SW480 (cell line): ENCODE results near the gene RASSF8.

Experiments used
- DNase-seq: peaks from one replicate; pipeline ENCODE4 v3.0.0-alpha.2; 2016; ENCODE audit warnings: low spot score

RASSF8 gene

DNA sequence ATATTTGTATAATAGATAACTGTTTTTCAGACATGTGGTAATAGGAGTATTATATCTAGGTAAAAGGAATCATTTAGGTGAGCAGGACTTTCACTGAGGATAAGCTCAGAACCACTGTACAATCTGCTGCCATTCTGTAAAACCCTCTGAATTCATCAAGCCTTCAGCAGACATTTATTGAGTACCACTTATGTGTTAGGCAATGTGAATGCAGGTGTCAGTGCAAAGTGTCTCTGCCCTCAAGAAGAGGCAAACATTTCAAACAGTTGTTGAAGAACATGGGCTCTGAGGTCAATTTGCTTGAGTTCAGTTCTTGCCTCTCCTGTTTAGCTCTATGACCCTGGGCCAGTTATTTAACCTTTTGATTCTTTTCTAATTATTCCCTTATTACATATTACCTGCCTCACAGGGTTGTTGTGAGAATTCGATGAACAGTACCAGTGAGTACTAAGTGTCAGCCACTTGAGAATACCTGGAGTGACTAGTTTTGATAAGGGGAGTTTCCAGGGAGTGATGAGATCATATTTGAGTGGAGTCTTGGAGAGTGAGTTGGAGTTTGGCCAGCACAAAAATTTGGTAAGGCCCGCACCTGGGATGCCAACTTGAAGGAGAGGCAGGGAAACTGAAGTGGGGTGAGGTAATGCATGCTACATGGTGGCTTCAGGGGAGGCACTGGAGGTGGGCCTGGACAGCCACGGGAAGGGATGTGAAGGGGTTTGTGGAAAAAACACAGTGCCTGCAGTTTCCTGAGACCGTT is 33.7 kb downstream of the RASSF8 start:
- DNase-seq = no peak

DNA sequence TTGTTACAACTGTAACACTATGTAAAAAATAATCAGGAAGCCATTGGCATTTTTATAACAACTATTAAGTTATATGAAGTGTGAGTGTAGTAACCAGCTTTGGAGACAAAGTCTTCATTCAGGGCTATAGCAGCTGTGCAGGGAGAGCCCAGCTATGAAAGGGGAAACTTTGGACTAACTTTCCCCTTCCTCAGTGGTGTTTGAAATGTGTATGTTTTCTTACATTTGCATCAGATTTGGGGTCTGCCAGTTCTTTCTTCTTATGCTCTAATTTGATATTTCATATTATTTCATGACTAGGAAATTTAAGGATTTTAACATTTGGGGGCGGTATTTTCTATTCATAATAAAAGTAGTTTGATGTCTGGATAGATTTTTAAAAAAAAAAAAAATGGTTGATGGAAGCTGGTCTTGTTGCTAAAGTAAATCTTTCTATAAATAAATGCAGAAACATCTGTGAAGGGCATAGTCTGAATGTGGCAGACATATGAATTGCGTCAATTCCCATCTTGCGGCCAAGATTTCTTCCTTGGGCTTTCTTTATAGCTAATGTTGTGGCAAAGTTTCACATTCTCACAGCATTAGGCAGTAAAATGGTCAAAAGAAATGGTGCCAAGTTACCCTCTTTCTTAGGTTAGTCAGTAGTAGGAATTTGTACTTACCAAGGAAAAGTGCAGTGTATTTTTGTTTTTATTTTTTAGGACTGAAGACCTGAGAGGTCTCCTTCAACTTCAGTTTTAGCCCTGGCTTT is 35.6 kb downstream of the RASSF8 start:
- no peak for DNase-seq

DNA sequence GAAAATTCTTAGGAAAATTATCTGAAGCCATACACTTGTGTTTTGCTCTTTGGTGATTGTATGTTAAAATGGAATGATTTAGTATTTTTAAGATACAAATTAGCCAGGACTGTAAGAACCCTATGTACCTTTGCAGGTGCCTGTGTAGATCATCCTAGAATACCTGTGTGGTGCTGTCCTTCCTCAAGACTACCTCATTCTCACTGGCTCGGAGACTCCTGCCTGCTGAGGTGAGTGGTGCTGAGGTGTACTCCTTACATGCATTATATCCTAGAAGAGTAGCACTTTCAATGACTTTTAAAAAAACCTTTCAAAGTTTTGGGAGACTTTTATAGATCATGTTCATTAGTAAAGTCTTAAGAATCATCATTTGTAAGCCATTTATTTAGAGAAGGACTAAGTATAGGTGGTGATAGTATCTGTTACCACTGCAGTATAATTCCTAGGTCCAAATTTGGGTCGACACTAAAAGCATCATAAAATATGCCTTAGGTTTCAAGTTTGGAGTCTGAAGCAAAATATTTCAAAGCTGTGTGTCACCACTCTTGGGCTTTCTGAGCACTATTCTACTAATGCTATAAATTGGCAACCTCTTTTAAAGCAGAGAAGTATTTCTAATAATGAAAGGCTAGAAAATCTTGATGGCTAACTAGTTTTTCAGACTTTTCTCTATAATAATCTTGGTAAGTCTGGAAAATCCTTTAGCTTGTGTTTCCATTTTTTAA is 36.6 kb downstream of the RASSF8 start:
- DNase-seq = no peak

DNA sequence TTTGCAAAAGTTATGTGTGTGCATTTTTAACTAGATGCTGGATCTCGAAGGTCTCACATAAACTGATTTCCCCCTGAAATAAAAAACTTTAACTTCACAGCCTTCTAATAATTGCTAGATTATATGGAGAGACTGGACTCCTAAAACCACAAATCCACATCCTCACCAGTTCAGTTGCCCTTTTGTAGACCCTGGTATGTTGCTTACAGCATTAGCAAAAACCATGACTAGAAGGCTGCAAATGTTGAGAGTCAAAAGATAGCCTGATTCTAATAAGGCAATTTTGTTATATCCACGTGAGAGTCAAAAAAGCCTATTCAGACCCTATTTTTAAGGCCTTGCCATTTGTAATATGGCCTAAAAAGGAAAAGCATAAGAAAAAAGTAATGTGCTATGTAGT is 37.4 kb downstream of the RASSF8 start:
- DNase-seq = no peak

- no peak for DNase-seq
Observed at GRCh38 chr12:25996677-25997076, 38.2 kb downstream of the RASSF8 start.

- DNase-seq = peak; percentile 58
Observed at GRCh38 chr12:25997201-25997963, 38.9 kb downstream of the RASSF8 start.

- DNase-seq = no peak
Observed at GRCh38 chr12:26000898-26001297, 42.4 kb downstream of the RASSF8 start.

GRCh38 chr12:26001530-26001929 is 43.0 kb downstream of the RASSF8 start:
- DNase-seq = no peak

- DNase-seq = no peak
Observed at GRCh38 chr12:26003065-26003464, 44.6 kb downstream of the RASSF8 start.

GRCh38 chr12:26007566-26007965 is 49.1 kb downstream of the RASSF8 start:
- no peak for DNase-seq

DNA sequence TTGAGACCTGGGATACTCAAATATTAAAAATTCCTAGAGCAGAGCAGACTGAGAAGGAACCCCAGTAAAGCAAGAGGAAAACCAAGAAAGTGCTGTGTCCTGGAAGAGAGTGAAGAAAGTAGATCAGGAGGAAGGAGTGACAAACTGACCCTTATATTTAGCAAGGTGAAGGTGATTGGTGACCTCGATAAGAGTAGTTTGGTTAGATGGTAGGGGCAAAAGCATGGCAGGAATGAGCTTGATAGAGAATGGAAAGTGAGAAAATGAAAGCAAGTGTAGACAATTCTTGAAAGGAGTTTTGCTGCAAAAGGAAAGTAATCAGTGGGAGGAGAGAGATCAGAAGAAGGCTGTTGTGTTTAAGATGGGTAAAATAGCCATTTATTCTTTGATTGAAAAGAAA is 51.1 kb downstream of the RASSF8 start:
- DNase-seq = no peak

DNA sequence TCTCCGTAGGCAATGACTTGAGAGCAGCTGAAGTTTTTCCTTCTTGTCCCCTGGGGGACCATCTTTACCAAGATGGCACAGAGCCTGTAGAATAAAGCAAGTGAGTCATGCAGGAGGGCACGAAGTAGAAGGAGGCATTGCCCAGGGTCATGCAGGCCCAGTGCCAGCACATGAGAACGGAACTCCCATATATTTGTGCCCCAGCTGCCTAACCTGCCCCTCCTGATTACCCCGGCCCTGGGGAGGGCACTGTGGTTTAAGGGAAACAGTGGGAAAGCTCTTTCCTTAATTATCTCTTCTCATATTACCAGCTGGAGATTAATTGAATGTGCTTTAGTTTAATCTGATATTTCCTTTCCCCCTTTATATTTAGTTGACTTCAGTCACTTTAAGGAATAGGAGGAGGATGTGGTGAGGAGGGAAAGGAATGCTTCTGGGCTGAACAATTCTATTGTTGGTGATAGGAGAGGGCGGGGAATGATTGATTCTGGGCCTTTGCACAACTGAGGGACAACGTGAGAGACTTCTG is 51.9 kb downstream of the RASSF8 start:
- DNase-seq = no peak

DNA sequence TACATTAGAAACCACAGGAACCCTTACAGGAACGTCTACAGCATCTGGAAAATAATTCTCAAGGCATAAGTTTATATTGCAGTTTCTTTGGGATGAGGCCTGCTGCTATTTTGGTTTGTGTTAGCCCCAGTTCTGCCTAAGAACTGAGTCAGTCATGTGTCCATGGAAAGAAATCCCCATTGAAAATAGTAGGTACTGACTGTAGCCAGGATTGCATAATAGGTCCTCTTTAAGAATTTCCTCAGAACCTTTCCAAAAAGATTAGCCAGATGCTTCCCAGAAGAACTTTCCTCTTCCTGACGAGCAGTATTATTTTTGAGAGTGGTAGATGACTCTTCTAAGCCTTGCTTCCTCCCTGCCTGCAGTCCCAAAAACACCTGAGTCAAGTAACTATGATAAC is 52.6 kb downstream of the RASSF8 start:
- DNase-seq = no peak

DNA sequence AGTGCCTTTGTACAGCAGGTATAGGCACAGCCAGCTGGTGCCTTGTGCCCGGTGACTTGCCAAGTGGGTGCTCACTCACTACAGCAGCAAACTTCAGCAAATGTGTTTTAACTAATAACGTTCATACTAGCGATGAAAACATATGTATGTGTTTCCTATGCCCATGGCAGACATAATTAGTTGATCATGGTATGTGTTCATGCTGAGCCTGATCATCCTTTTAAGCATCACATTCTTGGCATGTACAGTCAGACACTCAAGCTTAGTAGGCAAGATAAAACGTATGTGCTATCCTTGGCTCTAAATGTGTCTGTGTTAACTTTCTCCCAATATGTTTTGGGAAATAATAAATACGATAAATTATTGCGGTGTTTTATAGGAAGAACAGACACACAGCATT is 55.6 kb downstream of the RASSF8 start:
- no peak for DNase-seq

GRCh38 chr12:26016516-26016915 is 58.0 kb downstream of the RASSF8 start:
- DNase-seq = no peak

DNA sequence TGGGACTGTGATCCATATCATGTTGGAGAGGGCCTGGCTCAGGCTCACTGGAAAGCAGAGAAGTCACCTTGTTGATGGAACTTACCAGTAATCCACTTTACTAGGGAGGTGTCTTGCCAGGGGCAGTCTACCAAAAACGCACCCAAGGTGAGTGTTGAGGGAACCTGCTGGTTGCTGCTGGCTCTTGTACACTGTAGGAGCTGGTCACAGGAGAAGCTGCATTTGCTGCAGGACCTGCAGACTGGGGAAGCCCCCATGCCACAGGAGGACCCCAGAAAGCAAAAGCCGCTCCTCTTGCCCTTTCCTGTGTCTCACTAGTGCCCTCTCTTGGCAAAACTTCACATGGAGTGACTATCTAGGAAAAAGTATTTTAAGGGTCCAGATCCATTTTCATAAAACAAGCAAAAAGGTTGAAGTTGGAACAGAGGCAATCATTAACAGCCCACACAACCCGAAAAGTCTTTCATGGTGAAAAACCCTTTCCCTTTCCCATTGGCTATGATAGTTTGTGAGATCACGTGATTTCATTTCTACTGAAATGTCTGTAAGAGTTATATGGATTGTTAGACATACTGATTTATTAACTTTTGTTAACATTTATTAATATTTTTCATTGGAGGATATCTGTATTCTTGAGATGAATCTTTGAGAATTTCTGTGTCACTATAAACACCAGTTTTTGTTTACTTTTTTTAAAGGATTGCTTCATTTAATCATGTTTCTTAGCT is 59.2 kb downstream of the RASSF8 start:
- peak; percentile 58 for DNase-seq

DNA sequence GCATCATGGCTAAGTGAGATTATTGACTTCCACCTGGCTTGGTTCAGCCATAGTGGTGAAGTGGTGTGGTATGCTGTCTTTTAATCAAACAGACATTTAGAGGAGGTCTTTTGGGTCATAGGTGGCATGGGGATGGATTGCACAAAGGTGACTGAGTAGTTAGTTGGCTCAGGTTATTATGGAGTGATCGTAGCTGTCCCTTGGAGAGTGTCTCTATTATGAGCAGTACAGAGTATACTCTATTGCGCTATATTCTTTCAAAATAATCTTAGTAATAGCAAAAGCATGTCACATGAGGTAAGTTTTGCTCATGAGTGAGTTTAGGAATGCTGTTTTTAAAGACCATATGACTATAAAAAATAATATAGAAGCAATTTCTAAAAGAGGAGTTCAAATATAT is 60.4 kb downstream of the RASSF8 start:
- DNase-seq = no peak

DNA sequence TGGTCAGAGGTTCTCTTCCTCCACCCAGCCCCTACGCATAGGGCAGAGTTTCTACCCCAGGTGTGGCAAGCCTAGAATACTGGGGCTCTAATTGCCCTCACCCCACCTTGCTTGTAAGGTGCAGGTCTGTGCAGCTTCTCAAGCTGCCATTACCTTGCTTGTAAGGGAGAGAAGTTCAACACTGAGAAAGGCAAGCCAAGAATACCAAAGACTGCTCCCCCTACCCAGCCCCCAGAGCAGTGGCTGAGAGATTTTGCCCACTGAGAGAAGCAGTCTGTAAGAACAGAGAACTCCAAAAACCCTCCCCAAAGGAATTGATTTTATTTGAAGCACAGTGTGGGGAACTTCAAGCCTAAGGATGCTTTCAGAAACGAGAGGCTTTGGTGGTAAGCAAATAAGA is 63.1 kb downstream of the RASSF8 start:
- DNase-seq = no peak

- DNase-seq = no peak
Observed at GRCh38 chr12:26022043-26022442, 63.6 kb downstream of the RASSF8 start.

DNA sequence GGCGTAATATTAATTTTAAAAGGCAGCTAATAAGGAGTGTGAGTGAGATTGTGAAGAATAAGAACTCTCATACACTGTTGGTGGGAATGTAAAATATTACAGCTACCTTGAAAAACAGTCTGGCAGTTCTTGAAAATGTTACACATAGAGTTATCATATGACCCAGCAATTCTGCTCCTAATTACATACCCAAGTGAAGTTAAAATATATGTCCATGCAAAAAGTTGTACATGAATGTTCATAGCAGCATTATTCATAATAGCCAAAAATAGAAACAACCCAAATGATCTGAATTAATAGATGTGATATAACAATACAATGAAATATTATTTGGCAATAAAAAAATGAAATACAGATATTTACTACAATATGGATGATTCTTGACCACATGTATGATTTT is 68.2 kb downstream of the RASSF8 start:
- DNase-seq = no peak

DNA sequence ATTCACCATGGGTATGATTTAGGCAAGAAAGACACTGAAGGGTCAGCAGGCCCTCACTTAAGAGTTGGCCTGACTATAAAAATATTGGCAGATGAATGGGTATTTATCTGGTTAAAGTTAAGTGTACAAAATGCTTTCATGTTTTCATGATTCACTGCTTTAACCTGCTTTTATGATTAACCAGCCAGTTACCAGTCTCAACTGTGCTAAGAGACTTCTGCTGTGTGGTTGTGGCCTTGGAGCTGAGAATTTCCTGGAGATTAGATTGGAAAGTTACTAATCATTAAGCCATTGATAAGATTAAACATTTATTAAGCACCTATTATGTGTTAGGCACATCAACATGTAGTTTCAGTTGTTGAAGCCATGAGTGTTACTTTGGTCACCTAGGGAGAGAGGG is 68.9 kb downstream of the RASSF8 start:
- no peak for DNase-seq
